ENCODE data around the gene MYRF.

GRCh38 chr11:61710019-61710418, 42.4 kb upstream of the MYRF start:
- TF ChIP-seq BRF2 (IDR thresholded peaks at IDR 0.05; ENCODE audit: borderline replicate concordance, insufficient read depth, insufficient read length) (no peak), POLR2A (conservative IDR thresholded peaks at IDR 0.05) (no peak), GABPB1 (CRISPR knock-in tag; IDR thresholded peaks at IDR 0.05) (no peak), CTCF (IDR thresholded peaks at IDR 0.05 in 2 of 3, conservative IDR thresholded peaks at IDR 0.05 in 1 of 3; ENCODE audit: insufficient read depth in 2 of 3, low read depth in 1 of 3, low read length in 3 of 3) (no peak), NFIC (IDR thresholded peaks at IDR 0.05) (no peak), KLF1 (tag; IDR thresholded peaks at IDR 0.05) (no peak), TBP (optimal IDR thresholded peaks at IDR 0.05; ENCODE audit: low read depth, low read length) (no peak), CHD4 (IDR thresholded peaks at IDR 0.05; ENCODE audit: insufficient read depth, insufficient replicate concordance, low read depth, low read length, poor library complexity, severe bottlenecking) (no peak), NONO (IDR thresholded peaks at IDR 0.05; ENCODE audit: low read depth in 2 of 2, low read length in 1 of 2) (no peak), SREBF2 (CRISPR knock-in tag; IDR thresholded peaks at IDR 0.05) (no peak), ELF4 (CRISPR knock-in tag; IDR thresholded peaks at IDR 0.05) (no peak), MEF2A (IDR thresholded peaks at IDR 0.05; ENCODE audit: control insufficient read depth, low read depth, low read length) (no peak)
- TF ChIP-seq, protein P1, sequence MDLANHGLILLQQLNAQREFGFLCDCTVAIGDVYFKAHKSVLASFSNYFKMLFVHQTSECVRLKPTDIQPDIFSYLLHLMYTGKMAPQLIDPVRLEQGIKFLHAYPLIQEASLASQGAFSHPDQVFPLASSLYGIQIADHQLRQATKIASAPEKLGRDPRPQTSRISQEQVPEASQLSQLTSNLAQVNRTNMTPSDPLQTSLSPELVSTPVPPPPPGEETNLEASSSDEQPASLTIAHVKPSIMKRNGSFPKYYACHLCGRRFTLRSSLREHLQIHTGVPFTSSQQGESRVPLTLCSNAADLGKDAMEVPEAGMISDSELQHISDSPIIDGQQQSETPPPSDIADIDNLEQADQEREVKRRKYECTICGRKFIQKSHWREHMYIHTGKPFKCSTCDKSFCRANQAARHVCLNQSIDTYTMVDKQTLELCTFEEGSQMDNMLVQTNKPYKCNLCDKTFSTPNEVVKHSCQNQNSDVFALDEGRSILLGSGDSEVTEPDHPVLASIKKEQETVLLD (IDR thresholded peaks at IDR 0.05), result no peak

Data from K562 (cell line).